Islet of Langerhans (tissue), 1 donor: ENCODE measurements around the gene SMIM44.

Source experiments
- FAIRE-seq: peaks from one replicate; lab custom pipeline; 2011; peaks lifted over from hg19 to GRCh38; lab: Jason Lieb, UNC

The SMIM44 gene

DNA sequence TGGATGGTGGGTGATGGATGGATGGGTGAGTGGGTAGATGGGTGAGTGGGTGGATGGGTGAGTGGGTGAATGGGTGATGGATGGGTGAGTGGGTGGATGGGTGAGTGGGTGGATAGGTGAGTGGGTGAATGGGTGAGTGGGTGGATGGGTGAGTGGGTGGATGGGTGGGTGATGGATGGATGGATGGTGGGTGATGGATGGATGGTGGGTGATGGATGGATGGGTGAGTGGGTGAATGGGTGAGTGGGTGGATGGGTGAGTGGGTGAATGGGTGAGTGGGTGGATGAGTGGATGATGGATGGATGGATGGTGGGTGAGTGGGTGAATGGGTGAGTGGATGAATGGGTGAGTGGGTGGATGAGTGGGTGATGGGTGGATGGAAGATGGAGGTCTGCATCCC lies 5.7 kb downstream of the SMIM44 start:
- FAIRE-seq = no peak

GRCh38 chr19:3476830-3477229 lies 6.4 kb downstream of the SMIM44 start:
- FAIRE-seq = no peak

GRCh38 chr19:3475449-3475848 lies 7.8 kb downstream of the SMIM44 start:
- no peak for FAIRE-seq

DNA sequence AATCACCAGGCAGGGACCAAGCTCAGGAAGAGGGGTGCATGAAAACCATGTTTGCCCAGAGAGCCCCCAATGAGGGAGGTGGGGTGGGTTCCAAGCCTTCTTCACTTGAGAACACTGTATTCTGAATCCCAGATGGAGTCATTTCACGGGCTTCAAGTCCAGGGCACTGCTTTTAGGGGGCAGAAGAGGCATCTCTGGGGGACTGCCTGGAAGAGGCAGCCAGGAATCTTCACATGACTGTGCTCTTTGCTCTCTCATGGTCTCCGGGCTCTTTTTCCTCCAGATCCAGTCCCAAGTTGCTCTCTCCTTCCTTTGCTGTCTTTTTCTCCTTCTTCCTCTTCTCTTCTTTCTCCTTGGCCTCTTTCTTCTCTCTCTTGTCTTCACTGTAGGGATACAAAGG lies 8.6 kb downstream of the SMIM44 start:
- FAIRE-seq = no peak

DNA sequence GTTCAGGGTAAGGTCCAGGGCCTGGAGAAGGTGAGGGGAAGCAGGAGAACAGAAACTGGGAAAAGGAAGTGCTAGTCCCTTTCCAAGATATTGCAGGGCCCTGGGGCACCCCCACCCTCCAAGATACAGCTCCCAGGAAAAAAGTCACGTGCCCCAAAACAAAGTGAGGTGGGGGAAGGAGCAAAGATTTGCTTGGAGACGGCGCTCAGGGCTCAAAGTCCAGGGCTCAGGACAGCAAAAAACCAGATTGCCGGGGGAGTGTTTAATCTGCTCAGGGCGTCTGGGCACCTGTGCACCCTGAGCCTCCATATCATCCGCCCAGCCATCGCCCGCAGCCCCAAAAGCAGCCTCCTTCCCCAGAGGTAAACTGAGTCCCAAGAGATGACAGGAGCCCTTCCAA lies 9.2 kb downstream of the SMIM44 start:
- no peak for FAIRE-seq

DNA sequence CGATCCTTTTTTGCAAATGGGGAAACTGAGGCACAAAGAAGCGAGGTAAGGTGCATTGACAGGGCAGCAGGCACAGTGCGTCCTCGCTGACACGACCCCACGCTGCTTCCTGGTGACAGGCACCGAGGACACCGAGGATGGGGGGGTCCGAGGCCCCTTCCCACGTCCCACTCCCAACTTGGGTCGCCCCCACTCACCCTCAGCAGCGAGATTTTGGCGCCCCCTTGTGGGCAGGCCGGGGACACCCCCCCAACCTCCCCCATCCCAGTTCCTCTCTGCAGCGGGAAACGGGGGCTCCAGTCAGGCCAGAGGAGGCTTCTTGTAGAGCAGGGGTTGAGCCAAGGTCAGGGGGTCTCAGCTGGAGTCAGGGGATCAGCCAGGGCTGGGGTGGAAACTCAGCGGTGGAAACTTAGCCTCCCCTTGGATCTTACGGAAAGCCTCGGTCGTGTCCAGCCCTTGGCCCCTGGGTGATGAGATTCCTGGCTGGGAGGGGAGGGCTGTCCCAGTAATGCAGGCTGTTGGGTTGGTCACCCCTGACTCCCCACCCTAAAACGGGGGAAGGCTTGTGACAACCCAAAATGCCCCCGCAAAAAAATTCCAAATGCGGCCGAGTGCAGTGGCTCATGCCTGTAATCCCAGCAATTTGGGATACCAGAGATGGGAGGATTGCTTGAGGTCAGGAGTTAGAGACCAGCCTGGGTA lies 11.1 kb downstream of the SMIM44 start:
- no peak for FAIRE-seq

DNA sequence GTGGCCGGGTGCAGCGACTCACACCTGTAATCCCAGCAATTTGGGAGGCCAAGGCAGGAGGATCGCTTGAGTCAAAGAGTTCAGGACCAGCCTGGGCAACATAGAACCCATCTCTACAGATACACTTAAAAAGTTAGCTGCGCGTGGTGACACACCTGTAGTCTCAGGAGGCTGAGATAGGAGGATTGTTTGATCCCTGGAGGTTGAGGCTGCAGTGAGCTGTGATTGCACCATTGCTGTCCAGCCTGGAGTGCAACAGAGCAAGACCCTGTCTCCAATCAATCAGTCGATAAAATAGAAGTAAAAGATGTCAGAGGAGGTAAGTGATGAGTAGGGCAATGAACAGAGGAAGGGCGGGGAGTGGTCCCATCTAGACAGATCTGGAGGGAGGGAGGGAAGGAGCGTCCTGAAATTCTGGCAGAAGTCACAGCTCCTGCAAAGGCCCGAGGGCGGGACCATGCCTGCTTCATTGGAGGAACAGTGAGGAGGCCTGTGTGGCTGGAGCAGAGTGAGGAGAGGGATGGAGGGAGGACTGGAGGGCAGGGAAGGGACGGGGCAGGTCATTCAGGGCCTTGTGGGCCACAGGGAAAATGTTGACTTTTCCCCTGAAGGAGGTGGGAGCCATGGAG lies 12.6 kb downstream of the SMIM44 start:
- no peak for FAIRE-seq

DNA sequence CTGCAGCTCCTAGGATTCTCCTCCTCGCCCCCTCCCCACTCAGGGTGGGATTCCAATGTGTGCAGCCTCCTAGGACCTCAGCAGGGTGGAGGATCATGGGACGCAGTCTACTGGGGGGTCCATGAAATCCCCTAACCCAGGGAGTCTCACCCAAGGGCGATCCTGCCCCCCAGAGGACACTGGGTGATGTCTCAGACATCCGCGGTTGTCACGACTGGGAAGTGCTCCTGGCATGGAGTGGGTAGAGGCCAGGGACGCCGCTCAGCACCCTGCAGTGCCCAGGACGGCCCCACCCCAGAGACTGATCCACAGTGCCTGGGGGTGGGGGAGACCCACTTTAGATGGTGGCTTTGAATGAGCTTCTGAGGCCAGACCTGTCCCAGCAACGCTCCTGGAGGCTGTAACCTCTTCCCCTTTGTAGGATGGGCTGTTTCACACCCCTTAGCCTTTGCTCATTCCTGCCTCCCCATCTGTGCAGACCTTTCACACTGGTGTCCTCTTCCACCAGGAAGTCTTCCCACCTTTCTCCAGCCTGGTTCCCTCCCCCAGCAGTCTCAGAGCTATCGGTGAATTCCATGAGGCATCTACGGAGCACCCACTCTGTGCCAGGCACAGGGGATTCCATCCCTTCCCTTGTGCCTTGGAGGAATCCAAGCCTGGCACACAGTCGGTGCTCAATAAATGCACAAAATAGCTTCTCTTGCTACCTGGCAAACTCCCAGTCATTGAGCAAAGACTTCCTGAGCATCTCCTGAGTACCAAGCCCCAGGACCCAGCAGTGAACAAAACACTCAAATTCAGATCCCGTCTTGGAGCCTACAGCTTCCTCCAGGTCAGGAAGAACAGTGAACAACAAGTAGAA lies 13.4 kb downstream of the SMIM44 start:
- no peak for FAIRE-seq

GRCh38 chr19:3468211-3468610 lies 15.0 kb downstream of the SMIM44 start:
- FAIRE-seq = no peak

DNA sequence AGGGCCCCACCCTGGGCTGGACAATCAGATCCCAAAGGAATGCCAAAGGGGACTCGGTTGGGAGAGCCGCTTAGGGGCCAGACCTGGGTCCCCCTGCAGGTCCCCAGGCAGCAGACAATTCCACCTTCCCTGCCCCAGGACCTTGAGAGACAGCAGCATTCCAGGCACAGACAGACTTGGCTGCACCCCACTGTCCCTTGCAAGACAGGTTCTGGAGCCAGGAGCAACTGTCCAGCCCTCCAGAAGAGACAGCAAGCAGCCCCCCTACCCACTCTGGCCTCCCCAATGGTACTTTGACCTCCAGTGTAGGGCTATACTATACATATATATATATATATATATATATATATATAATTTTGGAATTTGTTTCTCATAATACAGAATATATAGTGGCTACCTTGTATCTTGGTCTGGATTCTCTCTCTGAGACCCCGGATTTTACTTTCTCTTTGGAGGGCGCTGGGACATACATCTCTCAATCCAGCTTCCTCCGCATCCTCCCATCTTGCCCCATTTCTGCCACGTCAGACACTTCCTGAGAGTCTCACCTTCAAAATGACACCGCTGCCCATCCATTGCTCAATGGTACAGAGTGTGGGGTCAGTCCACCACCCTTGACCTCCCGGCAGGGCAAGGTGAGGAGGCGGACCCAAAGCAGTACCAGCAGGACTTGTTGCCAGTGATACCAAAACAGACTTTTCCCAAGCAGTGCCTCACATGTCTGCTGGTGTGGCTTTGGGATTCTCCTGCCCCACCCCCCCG lies 15.6 kb downstream of the SMIM44 start:
- no peak for FAIRE-seq

GRCh38 chr19:3466635-3467034 lies 16.6 kb downstream of the SMIM44 start:
- FAIRE-seq = no peak

DNA sequence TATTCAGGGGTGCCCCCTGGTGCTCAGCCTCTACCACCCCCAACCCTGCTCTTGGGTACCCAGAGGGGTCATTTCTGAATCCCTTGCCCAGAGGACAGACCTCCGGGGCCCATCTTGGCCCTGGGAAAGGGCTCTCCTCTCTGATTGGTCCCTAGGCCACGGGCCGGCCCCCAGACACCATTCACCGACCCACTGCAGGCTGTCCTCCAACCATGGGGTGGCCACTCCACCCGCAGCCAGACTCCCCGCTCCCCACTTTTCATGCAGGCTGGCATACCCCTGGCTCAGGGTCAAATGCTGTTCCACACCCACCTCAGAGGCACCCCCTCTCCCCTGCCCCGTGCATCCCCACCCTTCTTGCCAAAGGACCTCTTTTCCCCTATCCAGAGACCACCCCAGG lies 17.7 kb downstream of the SMIM44 start:
- no peak for FAIRE-seq

DNA sequence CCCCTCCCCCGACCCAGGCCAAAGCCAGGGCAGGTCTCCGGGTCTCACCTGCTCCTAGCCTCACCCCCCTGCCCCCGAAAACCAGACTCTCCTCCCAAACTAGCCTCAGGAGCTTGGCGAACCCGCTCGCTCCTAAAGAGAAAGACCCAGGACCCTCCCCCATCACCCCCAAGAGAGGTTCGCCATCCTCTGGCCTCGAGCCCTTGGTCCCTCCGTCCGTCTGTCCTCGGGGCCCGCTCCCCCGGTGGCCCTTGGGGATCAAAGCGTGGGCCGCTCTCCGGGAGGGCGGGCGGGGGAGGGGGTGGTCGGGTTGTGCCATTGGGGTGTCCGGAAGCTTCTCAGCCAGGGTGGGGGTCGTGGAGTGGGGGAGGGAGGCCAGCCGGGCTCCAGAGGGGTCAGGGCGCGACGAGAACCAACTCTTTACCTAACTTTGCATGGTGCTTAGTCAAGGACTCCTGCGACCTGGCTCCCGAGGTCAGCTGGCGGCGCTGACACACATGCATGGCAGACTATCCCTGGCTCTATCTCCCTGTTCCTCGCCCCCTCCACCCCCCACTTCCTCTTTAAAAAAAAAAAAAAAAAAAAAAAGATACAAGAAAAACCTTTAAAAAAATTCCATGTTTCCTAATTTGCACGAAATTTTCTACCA lies 18.5 kb downstream of the SMIM44 start:
- FAIRE-seq = no peak

GRCh38 chr19:3463714-3464586 lies 19.3 kb downstream of the SMIM44 start:
- FAIRE-seq = no peak

GRCh38 chr19:3462991-3463713 lies 20.1 kb downstream of the SMIM44 start:
- no peak for FAIRE-seq

- no peak for FAIRE-seq
Observed at GRCh38 chr19:3459965-3460582, 23.2 kb downstream of the SMIM44 start.

GRCh38 chr19:3459089-3459881 lies 24.0 kb downstream of the SMIM44 start:
- FAIRE-seq = no peak

GRCh38 chr19:3458229-3459088 lies 24.8 kb downstream of the SMIM44 start:
- no peak for FAIRE-seq
